ENCODE data around the gene MINDY4. TPM values are rescaled to one million over a fixed set of nuclear protein-coding genes. Genes with fewer than 3 reads are reported as not detected.

MINDY4 gene
- total RNA-seq, 1 donor from 2014 or later: 5.3 TPM

DNA sequence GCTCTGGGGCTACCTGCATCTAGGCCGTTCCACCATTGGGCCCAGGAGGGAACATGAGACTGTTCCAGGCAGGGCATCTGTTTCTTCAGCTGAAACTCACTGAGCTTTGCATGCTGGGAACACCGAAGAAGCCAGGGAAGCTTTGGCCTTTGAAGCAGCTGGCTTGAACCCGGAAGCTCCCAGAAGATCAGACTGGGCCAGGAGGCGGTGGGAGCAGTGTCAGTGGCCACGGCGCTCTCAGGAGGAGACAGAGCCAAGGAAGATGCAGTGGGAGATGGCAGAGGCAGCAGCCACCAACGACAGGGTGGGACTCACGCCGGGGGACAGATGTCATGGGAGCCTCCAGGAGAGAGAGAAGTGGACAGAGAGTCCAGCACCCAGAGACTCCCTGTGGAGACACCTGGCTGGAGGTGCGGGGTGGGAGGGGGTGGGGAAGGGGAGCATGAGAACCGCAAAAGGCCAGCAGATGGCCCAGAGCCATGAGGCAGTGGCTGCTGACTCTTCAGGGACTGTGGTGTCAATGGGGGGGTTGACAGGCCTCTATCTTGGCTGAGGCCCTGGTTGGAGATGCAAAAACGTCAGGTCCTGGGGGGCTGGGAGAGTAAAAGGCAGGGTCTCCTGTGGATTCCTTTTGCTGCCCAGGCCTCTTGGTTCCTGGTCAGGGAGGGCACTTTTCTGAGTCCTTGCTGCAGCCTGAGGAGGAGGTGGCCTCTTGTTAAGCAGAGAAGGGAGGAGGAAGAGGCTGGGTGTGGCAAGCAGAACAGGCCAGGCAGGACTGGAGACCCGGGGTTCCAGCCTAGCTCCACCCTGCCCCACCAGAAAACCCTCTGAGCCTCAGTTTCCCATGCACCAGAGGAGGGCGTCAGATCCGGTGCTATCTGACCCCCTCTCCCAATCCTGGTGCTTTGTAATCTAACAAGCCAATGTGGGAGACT is 134.1 kb downstream of the MINDY4 start:
- no peak for DNase-seq

DNA sequence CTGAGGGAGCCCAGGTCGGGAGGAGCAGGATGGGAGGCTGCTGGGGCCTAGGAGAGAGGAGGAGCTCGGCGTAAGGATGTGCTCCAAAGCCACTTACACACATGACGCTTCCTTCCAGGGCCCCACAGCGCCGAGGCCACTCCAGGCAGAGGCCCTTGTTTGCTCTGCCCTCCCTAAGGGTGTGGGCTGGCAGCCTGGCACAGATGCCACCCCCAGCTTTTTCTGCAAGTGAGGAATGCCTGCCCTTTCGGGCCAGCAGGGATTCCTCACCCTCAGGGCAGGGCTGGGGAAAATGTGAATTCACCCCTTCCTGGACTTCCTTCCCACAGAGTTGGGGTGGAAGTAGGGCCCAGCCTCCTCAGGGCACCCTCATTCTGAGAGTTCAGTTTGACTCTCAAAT is 134.8 kb downstream of the MINDY4 start:
- no peak for DNase-seq

DNA sequence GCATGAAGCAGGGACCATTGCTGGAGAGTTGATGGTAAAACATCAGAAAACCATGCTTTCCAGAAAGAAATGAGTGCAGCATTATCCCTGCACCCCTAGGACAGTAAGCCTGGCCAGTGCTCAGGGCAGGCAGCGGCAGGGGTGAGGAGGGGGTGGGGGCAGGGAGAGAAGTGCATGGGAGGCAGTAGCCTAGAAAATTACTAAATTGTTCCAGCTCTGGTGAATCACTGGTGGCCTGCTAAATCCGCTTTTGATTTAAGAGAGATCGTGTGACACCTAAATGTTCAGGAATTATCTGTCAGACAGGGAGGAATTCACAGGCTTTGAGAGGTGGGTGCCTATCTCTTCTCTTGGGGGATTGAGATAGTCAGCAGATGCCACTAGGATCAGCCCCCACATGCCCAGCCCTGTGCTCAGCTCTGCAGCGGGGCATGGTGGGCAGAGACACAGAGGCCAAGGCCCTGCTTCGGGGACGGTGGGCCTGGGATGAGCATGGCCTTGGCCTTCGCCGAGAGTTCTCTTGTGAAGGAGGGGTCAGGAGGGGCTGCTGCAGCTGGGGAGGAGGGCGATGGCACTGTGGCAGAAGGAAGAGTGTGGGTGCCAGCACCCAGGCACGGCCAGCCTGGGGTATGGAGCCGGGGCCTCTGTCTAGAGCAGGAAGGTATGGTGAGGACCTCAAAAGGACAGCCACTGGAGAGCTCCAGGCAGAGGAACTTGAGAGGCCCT is 135.5 kb downstream of the MINDY4 start:
- no peak for DNase-seq

DNA sequence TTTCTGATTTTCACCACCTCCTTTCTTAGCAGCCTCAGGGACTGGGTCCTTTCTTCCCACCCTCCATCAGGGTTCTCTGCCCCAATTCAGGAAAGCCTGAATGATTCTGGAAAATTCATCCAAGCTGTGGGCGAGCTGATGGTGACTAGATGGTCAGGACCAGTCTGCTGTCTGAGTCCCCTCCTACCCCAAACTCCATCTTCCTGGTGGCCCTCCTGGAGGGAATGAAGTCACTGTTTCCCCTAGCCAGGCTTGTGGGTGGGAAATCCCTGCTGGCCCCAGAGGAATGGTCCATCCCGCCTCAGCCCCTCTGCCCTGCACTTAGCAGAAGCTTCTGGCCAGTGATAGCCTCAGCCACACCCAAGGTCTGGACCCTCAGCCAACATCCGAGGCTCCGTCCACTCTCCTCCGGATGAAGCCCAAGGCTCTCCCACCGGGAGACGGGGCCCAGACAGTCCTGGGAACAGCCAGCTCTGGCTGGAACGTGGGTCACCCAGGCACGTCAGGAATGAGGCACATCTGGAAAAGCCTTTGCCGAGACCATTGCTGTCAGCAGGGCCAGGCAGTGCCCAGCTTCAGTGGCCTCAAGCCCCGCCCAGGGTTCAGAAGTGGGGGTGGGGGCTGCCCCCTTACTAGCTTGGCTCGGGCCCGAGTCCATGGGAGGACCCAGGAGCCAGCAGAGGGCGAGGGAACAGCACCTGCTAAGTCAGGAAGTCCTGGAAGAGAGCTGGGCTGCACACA is 136.5 kb downstream of the MINDY4 start:
- no peak for DNase-seq

DNA sequence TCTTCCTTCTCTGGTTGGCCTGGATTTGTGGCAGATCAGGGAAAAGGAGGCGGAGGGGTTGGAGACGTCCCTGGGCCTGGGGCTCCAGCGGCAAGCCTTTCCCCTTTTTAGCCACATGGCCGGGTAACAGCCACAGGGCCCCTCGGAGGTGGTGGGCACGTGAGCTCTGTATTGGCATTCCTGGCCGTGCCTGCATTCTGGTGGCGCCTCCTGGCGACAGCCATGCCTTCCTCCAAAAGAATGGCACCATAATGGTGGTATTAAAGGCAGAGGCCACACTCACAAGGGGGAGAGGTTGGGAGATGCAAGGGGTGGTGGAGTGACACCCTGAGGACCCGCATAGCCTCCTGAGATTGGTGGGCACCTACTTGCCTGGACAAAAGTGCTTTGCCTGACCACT is 137.5 kb downstream of the MINDY4 start:
- DNase-seq: no peak

DNA sequence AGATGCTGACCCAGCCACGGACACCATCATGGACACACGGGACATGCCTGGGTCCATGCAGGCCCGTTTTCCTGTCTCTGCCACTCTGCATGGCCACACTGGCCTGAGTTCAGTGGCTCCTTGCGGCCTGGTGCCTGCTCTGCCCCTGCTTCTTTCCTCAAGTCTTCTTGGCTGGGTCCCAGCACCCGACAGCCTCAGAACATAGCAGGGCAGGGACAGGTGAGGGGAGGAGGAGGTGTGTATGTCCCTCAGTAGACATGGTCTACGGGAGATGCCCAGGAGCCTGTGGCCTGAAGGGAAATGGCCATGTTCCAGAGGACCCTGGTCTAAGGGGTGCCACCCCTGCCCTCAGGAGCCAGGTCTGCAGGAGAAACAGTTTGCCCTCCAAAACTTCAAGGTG is 138.2 kb downstream of the MINDY4 start:
- DNase-seq: no peak

DNA sequence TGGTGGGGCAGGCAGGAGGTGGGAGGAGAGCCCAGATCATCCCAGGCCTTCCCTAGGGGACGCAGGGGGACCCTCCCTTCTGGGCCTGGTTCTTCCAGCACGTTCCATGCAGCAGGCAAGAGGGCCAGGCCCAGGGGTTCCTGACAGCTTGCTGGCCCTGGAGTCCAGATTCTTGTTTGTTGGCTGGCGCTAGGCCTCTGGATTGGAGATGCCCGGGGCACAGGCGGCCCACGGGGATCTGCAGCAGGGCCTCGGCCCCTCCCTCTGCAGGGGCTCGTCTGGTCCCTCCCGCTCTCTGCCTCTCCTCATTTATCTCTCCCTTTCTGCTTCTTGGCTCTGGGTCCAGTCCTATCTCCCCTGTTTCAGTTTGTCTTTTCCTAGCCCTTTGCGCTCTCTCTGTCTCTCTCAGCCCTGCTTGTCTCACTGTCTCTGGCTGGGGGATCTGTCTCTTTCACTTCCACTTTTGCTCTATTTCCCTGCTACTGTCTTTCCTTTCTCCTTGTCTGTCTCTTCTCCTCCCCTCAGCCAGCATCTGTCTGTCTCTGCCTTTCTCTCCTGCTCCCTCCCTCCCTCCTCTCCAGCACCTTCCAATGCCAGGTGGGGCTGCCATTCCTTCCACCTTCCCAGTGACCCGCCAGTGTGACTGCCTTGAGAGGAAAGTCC is 139.3 kb downstream of the MINDY4 start:
- no peak for DNase-seq

DNA sequence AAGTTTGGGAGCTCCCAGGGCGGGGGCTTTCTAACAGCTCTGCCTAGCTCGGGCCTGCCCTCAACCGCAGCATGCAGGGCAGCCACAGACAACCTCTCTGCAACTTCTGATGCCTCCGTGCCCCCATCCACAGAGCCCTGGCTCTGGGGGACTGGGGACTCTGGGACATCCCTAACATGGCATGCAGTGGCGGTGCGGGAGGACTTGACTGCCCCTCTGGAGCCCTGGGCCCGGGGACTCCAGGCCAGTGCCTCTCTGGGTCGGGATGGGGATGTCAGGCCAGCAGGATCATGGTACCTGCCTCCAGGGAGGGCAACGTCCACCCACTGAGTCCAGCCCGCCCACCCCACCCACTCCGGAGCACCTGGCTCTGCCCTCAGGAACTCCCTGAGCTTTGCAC is 139.9 kb downstream of the MINDY4 start:
- no peak for DNase-seq

DNA sequence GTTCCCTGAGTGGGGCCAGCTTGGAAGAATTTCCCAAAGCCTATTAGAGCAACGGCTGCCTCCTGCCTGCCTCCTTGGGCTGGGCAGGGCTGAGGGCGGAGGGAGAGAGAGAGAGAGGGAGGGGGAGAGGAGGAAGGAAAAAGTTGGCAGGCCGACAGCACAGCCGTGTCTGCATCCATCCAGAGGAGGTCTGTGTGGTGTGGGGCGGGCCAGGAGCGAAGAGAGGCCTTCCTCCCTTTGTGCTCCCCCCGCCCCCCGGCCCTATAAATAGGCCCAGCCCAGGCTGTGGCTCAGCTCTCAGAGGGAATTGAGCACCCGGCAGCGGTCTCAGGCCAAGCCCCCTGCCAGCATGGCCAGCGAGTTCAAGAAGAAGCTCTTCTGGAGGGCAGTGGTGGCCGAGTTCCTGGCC is 140.3 kb downstream of the MINDY4 start, which contains the start of gene AQP1:
Gene AQP1 (plus strand): TSS at position 293 of the 409 bp plus-strand sequence. CDS start 57 bp downstream, at position 350.
- no peak for DNase-seq

DNA sequence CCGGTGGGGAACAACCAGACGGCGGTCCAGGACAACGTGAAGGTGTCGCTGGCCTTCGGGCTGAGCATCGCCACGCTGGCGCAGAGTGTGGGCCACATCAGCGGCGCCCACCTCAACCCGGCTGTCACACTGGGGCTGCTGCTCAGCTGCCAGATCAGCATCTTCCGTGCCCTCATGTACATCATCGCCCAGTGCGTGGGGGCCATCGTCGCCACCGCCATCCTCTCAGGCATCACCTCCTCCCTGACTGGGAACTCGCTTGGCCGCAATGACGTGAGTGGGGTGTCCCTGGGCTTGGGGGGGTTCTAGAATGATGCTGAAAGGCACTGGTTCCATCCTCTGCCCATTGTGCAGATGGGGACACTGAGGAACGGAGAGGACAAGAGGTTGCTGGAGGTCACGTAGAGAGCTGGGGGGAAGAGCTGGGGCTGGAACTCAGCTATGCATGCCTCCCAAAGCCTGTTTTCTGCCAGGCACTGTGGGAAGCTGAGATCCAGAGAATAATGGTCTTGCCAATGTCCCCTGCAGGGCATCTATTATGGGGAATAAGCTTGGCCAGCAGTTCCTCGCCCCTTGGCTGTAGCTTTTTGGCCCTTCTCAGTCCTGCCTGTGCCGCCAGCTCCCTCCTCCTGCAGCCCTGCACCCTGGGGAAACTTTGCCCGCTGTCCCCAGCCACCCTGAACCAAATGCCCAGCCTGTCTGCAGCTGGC is 141.0 kb downstream of the MINDY4 start:
- no peak for DNase-seq

DNA sequence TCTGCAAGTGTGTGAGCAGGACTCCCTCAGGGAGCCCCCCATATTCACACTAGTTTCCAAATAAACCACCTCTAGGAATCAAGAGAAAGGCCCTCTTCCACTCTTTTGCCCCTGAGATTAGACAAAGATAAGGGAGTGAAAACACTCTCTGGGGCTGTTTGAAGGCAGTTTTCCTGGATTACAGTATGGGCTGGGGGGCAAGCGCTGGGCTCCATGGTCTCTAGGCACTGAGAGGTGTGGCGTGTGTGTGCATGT is 141.4 kb downstream of the MINDY4 start:
- DNase-seq: no peak

DNA sequence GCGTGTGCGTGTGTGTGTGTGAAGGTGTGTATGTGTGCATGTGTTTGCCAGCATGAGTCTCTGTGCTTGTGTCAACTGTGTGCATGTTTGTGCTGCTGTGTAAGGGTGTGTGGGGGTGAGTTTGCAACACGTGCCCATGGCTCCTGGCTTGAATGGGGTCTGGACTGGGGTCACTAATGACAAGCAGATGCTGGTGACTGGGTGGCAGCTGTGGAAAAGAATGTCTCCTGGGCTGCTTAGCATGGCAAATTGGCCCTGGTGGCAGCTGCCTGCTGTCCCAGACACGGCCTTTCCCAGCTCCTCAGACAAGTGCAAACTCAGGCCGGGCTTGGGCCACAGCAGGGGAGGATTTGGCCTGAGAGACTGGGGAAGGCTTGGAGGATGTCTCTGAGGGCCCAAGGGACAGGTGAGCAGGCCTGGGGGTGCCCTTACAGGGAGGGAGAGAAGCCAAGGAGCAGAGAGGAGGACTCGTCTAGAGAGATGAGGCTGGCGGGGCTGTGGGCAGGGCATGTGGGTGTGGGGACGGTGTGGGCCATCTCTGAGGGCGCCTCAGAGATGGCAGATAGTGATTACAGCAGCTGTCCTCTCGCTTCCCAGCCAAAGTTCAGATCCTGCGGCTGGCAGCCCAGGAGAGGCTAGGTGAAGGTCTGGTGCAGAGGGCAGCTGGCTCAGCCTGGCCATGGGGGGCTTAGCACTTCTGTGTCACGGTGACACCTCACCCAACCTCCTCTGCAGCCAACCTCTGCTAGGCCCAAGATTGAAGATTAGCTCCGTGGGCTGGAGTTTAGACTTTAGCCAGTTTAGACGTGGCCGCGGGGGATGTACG is 142.0 kb downstream of the MINDY4 start:
- no peak for DNase-seq

DNA sequence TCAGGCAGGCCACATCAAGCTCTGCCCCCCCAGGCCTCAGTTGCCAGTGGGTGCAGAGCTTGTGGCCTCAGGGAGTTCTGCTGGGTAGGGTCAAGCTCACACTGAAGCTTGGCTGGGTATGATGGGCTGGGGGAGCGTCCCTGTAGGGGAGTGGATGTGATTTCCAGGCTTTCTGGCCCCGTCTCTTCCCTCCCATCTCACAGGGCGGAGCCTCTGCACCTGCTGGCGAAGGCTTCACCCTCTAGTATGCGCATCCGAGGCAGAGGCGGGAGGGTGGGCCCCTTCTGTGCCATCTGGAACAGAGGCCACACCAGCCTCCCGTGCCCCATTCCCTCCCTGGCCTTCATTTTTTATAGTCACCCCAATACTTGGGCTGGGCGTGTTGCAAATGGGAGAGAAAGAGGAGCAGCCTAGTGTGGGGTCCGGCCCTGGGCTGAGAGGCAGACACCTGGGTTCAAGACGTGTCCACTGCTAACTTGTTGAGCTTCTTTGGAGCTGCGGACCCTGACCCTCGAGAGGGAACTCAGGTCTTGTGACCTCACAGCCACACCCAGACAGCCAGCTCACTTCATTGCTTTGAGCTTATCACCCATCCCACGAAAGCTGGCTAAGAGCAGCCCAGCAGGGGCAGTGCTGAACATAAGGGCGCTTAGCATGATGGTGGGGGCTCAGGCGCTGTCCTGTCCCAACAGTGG is 142.8 kb downstream of the MINDY4 start:
- no peak for DNase-seq

DNA sequence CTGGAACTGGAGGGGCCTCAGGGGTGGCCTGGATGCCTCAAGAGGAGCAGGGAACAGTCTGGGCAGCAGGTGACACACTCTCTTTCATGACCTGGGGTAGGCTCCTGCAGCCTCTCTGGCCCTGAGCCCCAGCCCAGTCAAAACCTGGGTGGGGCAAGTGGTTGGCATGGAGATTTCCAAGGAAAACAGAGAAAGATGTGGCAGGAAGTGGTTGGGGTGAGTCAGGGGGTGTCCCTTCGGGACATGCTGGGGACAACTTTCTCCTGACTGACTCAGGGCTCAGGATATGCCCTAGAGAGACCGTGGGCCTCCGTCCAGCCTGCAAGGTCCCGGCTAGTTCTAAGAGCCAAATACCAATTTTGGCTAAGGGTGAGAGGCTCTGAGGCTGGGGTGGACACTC is 143.4 kb downstream of the MINDY4 start:
- DNase-seq: no peak

DNA sequence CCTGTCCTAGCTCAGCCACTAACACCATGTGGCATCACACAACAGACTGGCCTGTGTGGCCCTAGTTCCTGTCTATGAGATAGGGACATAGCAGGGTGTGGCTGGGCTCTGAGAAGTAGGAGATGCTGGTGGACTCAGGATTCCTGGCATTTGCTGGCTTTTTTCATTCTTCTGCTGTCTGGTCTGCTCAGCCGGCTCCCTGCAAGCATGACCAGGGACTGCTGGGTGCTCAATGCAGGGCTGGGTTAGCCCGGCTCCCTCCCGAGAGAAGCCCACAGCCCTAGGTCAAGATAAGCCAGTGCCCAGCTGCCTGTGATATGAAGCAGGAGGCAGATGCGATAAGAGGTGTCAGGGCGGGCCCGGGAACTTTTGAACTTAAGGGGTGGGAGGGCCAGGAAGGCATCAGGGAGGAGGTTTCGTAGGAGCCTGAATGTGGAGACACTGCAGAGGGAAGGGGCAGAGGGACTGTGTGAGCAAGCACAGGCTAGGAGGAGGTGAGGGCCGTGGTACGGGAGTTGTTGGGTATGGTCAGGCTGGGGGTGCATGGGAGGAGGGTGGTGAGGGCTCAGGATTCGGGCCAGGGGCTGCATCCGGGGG is 143.9 kb downstream of the MINDY4 start:
- DNase-seq: no peak

DNA sequence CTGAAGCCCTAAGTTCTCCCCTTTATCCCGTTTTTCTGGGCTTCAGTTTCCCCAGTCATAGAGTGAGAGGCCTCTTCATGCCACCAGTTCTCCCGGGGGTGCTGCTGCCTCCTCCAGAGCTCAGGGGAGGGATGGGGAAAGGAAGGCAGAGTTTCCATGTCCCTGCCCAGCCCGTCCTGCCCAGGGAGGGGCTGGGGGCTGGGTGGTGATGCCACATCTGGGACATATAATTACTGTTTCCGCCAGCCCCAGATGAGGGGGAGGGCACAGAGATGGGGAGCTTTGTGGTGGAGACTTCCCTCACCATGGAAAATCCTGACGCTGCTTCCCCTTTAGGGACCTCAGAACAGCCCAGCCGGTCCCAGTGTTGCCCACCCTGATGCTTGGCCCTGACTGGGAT is 144.5 kb downstream of the MINDY4 start:
- no peak for DNase-seq

DNA sequence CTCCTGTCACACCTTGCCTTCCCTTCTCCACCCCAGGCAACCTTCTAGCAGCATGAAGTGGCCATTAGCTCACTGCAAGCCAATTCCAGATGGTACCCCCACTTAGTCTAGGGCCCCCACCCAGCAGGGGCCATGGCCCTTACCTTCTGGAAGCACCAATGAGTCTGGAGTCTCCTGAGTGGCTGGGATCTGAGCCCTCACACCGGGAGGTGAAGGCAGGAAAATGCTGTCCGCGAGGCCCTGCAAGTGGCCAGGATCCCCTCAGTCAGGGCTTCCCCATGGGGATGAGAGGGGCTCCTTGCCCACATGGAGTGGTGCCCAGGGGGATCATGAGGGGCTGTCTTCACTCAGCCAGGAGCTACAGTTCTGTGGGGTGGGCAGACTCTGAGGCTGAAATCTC is 145.0 kb downstream of the MINDY4 start:
- DNase-seq: no peak

DNA sequence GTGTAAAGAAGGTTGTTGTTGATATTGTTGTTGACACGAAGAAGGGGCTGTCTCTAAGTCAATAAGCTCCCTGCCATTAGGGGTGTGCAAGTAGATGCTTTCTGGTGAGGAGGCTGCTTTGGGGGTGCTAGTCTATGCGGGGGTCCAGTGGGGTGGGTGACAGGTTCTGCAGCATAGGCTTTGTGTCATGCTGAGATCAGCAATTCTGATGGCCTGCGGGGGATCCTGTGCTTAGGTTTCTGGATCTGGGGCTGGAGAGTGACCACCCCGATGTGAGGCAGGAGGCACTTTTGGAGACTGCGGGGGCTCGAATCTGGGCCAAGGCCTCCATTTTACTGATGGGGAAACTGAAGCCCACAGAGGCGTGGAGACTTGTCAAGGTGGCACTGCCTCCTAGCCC is 145.6 kb downstream of the MINDY4 start:
- no peak for DNase-seq

DNA sequence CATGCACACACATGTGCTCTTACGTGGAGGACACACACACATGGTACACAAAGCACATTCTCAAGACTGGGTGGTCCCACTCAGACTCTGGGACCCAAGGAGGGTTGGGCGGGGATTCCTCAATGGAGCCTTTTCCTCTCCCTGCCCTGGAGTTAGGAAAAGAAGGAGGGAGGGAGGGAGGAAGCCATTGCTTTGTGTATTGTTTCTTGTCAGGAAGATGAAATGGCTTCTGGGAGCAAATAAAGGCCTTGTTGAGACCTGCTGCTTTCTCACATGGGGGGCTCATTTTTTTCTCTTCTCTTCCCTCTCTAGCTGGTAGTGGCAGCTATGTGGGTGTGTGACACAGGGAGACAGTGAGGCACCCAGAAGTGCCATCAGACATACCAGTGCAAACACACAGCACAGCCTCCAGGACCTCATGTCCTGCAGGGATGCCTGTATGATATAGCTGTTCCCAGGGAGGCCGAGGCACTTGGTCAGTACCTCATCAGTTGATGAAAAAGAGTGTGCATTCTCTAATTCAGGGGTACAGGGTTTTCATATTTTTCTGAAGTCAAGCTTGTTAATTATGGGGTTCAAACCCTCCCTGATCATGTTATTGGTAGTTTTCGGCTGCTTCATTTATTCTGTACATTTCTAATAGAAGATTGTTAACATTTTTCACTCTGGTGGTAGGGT is 146.1 kb downstream of the MINDY4 start:
- no peak for DNase-seq

All from occipital lobe (tissue), 2 donors.